Activated CD4-positive, alpha-beta T cell treated with anti-CD3 and anti-CD28 coated beads, Interleukin-2, amount 10 ng/mL, durations not matched to agents 24 days and 14 days (primary cell): ENCODE results near the gene KEAP1. TPM values are rescaled to one million over a fixed set of nuclear protein-coding genes. Genes with fewer than 3 reads are reported as not detected.

Experiments used
- DNase-seq: peaks from one replicate; pipeline ENCODE4 v3.0.0; 2022
- H3K27ac Mint-ChIP-seq: one replicate; pipeline ENCODE4 v1.8.0; 2022; ENCODE audit warnings: mild to moderate bottlenecking, mixed read lengths
- H3K27me3 Mint-ChIP-seq: one replicate; pipeline ENCODE4 v1.8.0; 2022; ENCODE audit warnings: mixed read lengths
- H3K36me3 Mint-ChIP-seq: one replicate; pipeline ENCODE4 v1.8.0; 2022; ENCODE audit warnings: low read depth, mild to moderate bottlenecking, mixed read lengths
- H3K4me1 Mint-ChIP-seq: one replicate; pipeline ENCODE4 v1.8.0; 2021; ENCODE audit warnings: mixed read lengths
- H3K4me3 Mint-ChIP-seq: one replicate; pipeline ENCODE4 v1.8.0; 2022; ENCODE audit warnings: mild to moderate bottlenecking, moderate library complexity, mixed read lengths
- H3K9me3 Mint-ChIP-seq: one replicate; pipeline ENCODE4 v1.8.0; 2021; ENCODE audit warnings: mixed read lengths
- intact Hi-C: fragments of 100-400 bp; cut with micrococcal nuclease; formaldehyde crosslinking; loops from one replicate; pipeline ENCODE4 v1.15.1; 2023
- total RNA-seq: library from RNA; stranded (reverse); gene quantifications from 2 replicates; pipeline ENCODE4 v1.2.3, GENCODE V29; 2022

The KEAP1 gene
- total RNA-seq, 1 donor from 2014 or later, result 82.1 TPM

DNA sequence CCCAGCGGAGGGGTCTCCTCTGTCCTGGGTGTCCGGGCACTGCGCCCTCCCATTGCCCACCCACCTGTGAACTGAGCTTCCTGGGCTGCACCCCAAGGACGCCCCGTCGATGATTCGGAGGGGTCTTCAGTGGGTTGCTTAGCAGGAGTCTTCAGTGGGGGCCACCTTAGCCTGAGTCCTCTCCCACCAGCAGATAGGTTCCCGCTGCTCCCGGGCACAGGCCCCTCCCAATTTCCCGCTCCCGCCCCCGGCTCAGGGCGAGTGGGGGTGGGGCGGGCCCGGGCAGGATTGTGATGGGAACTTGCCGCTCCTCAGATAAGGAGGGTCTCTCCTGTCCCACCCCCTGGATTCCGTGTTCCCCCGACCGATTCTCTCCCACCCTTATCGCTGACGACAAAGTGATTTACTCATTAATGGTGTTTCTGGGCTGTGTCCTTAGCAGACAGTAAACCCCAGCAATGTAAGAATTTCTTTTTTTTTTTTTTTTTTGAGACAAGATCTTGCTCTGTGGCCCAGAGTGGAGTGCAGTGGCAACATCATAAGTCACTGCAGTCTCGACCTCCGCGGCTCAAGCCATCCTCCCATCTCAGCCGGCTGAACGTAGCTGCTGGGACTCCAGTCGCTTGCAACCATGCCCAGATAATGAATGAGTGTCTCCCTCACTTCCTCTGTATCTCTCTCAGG is 14.7 kb upstream of the KEAP1 start:
- H3K36me3 Mint-ChIP-seq, result peaks cover 2% of the 10 kb centered on the region
- DNase-seq, result peak; percentile 66
- H3K9me3 Mint-ChIP-seq, result no peaks in the 10 kb centered on the region
- H3K4me1 Mint-ChIP-seq, result peaks cover 25% of the 10 kb centered on the region
- intact Hi-C loops, result no loop called here
- no peak overlapping the region for H3K27ac Mint-ChIP-seq
- peak overlapping the region; percentile 75 for H3K4me3 Mint-ChIP-seq
- H3K27me3 Mint-ChIP-seq, result peaks cover 64% of the 10 kb centered on the region

DNA sequence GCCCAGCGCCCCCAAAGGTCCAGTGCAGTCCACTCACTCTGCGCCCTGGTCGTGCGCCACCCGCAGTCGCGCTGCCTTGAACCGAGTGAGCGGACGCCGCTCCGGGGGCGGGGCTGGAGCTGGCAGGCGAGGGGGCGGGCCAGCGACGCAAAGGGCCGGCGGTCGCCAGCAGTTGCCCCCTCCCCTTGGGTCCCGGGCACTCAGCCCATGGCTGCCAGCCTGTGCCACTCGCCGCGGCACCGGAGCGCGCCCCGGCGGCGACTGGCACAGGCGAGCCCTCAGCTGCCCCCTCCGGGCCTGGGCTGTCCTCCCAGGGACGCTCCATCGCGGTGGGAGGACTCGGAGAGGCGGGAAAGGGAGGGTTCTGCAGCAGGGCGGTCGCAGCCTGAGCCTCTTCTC is 14.2 kb upstream of the KEAP1 start, which contains the start of gene S1PR5:
Gene S1PR5 (minus strand): TSS at position 87 of the 399 bp plus-strand sequence. CDS start 2,436 bp downstream, outside the sequence.
- peak; percentile 77 for DNase-seq
- intact Hi-C loops, result no loop called here
- peaks cover 25% of the 10 kb centered on the region for H3K4me1 Mint-ChIP-seq
- no peaks in the 10 kb centered on the region for H3K9me3 Mint-ChIP-seq
- peak within 1 kb of the TSS; percentile 75 for H3K4me3 Mint-ChIP-seq
- no peak within 1 kb of the TSS for H3K27ac Mint-ChIP-seq
- peaks cover 2% of the 10 kb centered on the region for H3K36me3 Mint-ChIP-seq
- H3K27me3 Mint-ChIP-seq, result peaks cover 64% of the 10 kb centered on the region

DNA sequence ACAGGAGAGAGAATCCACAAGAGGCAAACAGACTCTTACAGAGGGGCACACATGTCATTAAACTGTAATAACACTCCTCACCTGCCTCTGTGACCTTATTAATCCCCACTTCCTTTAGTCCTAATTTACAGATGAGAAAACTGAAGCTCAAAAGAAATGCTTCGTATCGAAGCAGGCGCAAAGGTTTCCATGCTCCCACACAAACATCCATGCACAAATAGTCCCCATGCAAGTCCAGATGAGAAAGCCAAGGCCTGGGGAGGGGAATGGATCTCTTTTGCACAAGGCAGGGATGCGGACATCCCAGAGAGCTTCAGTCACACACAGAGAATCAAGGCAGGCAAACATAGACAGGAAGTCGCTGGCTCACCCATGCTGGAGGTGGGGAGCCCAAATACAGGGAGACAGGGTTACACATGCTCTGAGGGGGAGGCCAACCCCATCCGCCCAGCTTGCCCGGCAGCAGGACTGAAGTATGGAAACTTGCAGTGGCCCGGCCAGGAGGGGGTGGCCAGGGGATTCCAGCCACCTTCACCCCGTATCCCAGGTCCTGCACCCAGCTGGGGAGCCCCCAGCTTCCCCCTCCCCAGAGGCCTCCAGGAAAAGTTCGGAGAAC is 13.6 kb upstream of the KEAP1 start:
- H3K4me1 Mint-ChIP-seq, result peaks cover 25% of the 10 kb centered on the region
- intact Hi-C loops, result no loop called here
- peaks cover 2% of the 10 kb centered on the region for H3K36me3 Mint-ChIP-seq
- no peak overlapping the region for H3K27ac Mint-ChIP-seq
- H3K4me3 Mint-ChIP-seq, result peak overlapping the region; percentile 58
- H3K9me3 Mint-ChIP-seq, result no peaks in the 10 kb centered on the region
- no peak for DNase-seq
- H3K27me3 Mint-ChIP-seq, result peaks cover 61% of the 10 kb centered on the region

DNA sequence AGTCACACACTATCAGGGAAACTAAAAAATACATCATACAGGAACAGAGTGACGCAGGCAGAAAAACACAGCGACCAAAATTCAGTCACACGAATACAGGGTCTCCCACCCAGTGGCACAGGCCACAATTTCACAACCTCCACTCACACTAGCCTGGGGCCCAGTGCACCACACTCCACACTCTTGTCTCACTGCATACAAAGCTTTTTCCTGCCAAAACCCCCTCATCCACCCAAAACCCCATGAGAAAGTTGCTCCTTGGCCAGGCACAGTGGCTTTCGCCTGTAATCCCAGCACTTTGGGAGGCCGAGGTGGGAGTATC is 12.9 kb upstream of the KEAP1 start:
- Mint-ChIP-seq H3K27ac (no peak overlapping the region), H3K4me1 (peaks cover 25% of the 10 kb centered on the region), H3K9me3 (no peaks in the 10 kb centered on the region), H3K4me3 (no peak overlapping the region), H3K27me3 (peaks cover 64% of the 10 kb centered on the region), H3K36me3 (peaks cover 2% of the 10 kb centered on the region)
- DNase-seq, result no peak
- intact Hi-C loops, result no loop called here

DNA sequence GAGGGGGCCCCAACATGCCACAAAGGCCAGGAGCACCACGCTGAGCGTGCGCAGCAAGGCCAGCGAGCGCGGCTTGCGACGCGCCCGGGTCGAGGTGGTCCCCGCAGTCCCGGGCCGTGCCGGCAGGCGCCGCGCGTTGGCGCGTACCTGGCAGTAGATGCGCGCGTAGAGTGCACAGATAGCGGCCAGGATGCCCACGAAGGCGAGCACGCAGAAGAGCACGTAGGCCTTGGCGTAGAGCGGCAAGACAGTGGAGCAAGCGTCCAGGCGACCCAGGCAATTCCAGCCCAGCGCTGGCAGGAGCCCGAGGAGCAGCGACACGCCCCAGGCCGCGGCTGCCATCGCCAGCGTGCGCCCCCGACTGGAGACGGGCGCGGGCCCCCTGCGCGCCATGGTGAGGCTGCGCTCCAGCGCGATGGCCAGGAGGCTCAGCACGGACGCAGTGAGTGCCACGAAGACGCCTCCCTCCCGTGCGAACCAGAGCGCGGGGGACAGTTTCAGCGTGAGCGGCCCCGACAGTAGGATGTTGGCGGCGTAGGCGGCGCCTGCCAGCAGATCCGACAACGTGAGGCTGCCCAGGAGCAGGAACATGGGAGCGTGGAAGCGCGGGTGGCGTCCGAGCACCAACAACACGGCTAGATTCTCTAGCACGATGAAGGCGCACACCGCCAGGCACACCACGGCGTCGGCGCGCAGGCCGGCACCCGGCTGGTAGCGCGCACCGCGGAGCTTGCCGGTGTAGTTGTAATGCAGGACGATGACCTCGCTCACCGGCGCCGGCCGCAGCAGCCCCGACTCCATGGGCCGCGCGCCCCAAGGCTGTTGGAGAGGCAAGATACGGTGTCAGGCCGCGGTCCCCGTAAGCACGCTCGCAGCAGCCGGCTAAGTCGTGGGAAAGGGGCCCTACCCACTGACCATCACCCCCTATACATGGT is 11.3 kb upstream of the KEAP1 start:
- DNase-seq, result peak; percentile 82
- no peak overlapping the region for H3K27ac Mint-ChIP-seq
- peaks cover 56% of the 10 kb centered on the region for H3K27me3 Mint-ChIP-seq
- no peaks in the 10 kb centered on the region for H3K9me3 Mint-ChIP-seq
- peaks cover 2% of the 10 kb centered on the region for H3K36me3 Mint-ChIP-seq
- peaks cover 27% of the 10 kb centered on the region for H3K4me1 Mint-ChIP-seq
- peak overlapping the region; percentile 71 for H3K4me3 Mint-ChIP-seq
- intact Hi-C loops, result loop anchor here (5.0 kb wide), 2 partner anchors 38 to 222 kb away; no protein-coding TSS in a partner anchor

DNA sequence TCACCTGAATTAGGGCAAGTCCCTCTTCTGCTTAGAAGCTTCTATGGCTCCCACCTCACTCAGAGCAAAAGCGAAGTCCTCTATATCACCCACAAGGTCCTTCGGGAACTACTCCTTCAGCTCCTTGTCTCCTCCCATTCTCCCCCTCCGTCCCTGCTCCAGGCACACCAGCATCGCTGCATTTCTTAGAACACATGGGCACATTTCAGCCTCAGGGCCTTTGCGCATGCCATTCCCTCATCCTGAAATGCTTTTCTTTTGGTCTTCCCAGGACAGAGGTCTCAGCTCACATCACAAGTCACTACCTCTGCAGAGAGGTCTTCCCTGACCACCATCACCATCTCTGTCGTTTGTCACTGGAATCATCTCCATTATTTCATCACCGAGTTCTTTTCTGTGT is 10.1 kb upstream of the KEAP1 start:
- peaks cover 24% of the 10 kb centered on the region for H3K4me1 Mint-ChIP-seq
- intact Hi-C loops, result loop anchor here (5.0 kb wide), 2 partner anchors 39 to 221 kb away; no protein-coding TSS in a partner anchor
- H3K9me3 Mint-ChIP-seq, result no peaks in the 10 kb centered on the region
- DNase-seq, result no peak
- peaks cover 2% of the 10 kb centered on the region for H3K36me3 Mint-ChIP-seq
- H3K27me3 Mint-ChIP-seq, result peaks cover 45% of the 10 kb centered on the region
- H3K4me3 Mint-ChIP-seq, result peak overlapping the region; percentile 0
- H3K27ac Mint-ChIP-seq, result no peak overlapping the region

DNA sequence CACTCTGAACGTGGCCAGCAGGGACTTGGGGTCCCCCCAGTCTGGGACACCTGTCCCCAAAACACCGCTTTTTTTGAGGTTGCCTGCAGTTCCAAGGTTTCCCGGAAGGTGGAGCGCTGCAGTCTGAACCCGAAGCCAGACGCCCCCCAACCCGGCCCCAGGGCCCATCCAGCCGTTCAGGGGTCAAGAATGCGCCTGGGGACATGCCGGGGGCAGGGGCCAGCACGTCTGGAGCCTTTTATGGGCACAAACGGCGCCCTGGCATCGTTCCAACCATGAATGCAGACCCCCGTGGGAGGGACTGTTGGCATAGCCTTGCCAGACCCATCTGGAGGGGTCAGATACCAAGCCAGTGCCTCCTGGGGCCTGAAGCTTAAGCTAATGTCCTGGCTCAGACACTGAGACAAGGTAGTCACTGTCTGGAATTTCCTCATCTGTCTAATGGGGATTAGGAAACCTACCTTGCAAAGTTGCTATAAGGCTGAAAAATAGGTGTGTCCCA is 7.2 kb upstream of the KEAP1 start:
- H3K27ac Mint-ChIP-seq, result no peak overlapping the region
- intact Hi-C loops, result loop anchor here (5.0 kb wide), 2 partner anchors 42 to 218 kb away; no protein-coding TSS in a partner anchor

DNA sequence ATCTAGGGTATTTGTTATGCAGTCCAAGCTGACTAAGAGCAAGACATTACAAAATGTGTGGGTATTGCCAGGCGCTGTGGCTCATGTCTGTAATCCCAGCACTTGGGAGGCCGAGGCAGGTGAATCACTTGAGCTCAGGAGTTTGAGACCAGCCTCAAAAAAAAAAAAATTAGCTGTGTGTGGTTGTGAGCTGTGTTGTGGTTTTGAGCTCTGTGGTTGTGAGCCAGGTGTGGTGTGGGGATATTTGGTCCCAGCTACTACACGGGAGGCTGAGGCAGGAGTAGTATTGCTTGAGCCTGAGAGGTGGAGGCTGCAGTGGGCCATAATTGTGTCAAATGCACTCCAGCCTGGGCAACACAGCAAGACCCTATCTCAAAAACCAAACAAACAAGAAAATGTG is 5.6 kb upstream of the KEAP1 start:
- peak overlapping the region; percentile 45 for H3K27ac Mint-ChIP-seq
- H3K36me3 Mint-ChIP-seq, result no peaks in the 10 kb centered on the region
- intact Hi-C loops, result loop anchor here (5.0 kb wide), 2 partner anchors 59 to 189 kb away; partner anchors contain the start of genes CDKN2D and KRI1
- peak; percentile 74 for DNase-seq
- H3K4me3 Mint-ChIP-seq, result no peak overlapping the region
- peaks cover 20% of the 10 kb centered on the region for H3K4me1 Mint-ChIP-seq
- H3K27me3 Mint-ChIP-seq, result peaks cover 15% of the 10 kb centered on the region
- no peaks in the 10 kb centered on the region for H3K9me3 Mint-ChIP-seq

More for the DNA sequence above, 7.2 kb upstream of the KEAP1 start:
- DNase-seq, result peak; percentile 92
- H3K4me3 Mint-ChIP-seq, result no peak overlapping the region
- peaks cover 26% of the 10 kb centered on the region for H3K27me3 Mint-ChIP-seq
- peaks cover 22% of the 10 kb centered on the region for H3K4me1 Mint-ChIP-seq
- H3K9me3 Mint-ChIP-seq, result no peaks in the 10 kb centered on the region
- no peaks in the 10 kb centered on the region for H3K36me3 Mint-ChIP-seq

DNA sequence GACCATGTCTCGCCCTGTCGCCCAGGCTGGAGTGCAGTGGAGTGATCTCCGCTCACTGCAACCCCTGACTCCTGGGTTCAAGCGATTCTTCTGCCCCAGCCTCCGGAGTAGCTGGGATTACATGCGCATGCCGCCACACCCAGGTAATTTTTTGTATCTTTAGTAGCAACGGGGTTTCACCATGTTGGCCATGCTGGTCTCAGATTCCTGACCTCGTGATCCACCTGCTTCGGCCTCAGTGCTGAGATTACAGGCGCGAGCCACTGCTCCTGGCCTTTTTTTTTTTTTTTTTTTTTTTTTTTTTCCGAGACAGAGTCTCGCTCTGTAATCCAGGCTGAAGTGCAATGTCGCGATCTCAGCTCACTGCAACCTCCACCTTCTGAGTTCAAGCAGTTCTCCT is 4.9 kb upstream of the KEAP1 start:
- no peaks in the 10 kb centered on the region for H3K9me3 Mint-ChIP-seq
- H3K4me3 Mint-ChIP-seq, result no peak overlapping the region
- peaks cover 8% of the 10 kb centered on the region for H3K27me3 Mint-ChIP-seq
- no peaks in the 10 kb centered on the region for H3K36me3 Mint-ChIP-seq
- DNase-seq, result no peak
- intact Hi-C loops, result loop anchor here (5.0 kb wide), 2 partner anchors 59 to 189 kb away; partner anchors contain the start of genes CDKN2D and KRI1
- H3K4me1 Mint-ChIP-seq, result peaks cover 21% of the 10 kb centered on the region
- no peak overlapping the region for H3K27ac Mint-ChIP-seq

DNA sequence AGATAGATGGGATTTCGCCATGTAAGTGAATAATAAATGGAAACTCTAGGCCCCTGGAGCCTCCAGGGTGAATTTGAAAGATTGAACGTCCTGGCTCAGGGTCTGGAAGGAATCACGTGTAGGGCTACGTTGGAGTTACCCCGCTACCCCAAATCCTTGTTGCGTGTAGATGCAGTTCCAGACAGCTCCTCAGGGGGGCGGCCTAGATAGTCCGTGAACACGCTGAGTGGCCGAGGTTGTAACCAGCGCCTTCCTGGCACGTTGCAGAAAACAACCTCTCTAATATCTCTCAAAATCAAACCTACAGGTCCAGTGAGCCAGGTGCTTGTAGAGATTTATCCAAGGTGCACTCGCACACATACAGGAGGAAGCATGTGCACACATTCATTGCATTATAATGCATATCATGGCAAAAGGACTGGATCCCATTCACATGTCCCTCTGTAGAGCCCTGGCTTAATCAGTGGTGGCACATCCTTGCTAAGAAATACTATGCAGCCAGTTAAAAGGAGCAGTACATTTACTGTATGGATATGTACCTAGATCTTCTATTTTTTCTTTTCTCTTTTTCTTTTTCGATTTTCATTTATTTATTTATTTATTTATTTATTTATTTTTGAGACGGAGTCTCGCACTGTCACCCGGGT is 2.5 kb upstream of the KEAP1 start:
- H3K4me3 Mint-ChIP-seq, result no peak overlapping the region
- H3K27ac Mint-ChIP-seq, result peak overlapping the region; percentile 52
- H3K4me1 Mint-ChIP-seq, result peaks cover 28% of the 10 kb centered on the region
- intact Hi-C loops, result loop anchor here (5.0 kb wide), 2 partner anchors 62 to 192 kb away; partner anchors contain the start of genes CDKN2D and KRI1
- peaks cover 2% of the 10 kb centered on the region for H3K27me3 Mint-ChIP-seq
- peak; percentile 95 for DNase-seq
- peaks cover 6% of the 10 kb centered on the region for H3K36me3 Mint-ChIP-seq
- H3K9me3 Mint-ChIP-seq, result no peaks in the 10 kb centered on the region

DNA sequence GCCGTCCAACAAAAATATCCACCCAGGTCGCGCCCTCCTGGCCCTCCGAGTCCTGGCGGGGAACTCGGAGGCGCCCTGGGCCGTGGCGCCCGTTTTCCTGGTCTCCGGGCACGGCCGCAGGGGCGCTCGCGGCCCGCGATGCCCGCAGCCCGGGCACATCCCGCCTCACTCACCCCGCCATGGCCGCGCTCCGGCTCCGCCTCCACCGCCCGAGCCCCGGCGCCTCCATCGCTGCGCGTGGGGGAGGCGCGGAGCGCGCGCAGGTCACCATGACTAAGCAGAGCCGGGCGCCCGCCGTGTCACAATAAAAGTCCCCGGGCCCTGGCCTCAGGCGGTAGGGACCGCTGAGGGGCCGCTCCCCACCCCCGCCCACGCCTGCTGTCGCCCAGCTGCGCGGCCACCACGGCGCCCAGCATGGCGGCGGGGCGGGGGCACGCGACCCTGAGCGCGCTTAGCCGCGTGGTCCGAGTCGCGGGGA is 593 bp downstream of the KEAP1 start:
- Mint-ChIP-seq H3K4me3 (peak overlapping the region; percentile 88), H3K27ac (peak overlapping the region; percentile 86), H3K36me3 (peaks cover 26% of the 10 kb centered on the region), H3K4me1 (peaks cover 37% of the 10 kb centered on the region), H3K27me3 (no peaks in the 10 kb centered on the region), H3K9me3 (no peaks in the 10 kb centered on the region)
- peak; percentile 98 for DNase-seq
- intact Hi-C loops, result loop anchor here (2.0 kb wide), 2 partner anchors 82 to 152 kb away; partner anchors contain the start of genes ILF3 and PDE4A

DNA sequence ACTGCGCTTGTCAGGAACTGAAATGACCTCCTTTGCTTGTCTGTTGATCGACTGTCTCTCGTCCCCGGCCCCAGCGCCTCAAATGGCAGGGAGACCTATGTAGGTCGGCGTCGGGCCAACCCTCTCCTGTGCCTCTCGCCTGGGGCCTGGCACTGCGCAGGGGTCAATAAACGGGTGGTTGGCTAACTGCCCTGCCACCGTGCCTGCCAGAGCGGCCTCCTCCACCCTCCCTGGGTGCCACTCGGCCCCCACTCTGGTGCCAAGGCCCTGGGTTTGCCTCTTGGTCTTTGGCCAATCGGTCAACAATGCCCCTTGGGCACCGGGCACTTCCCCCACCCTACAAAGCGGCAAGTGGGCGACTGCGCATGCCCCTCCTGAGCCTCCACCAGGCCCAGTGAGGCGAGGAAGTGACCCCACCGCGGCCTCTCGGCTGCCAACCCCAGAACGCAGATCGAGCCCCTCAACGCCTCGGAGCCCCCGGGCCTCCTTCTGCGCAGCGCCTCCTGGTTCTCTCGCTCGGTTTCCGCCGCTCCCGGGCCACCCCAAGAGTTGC is 1.1 kb downstream of the KEAP1 start:
- peaks cover 41% of the 10 kb centered on the region for H3K4me1 Mint-ChIP-seq
- peak; percentile 81 for DNase-seq

More for the DNA sequence above, 1.1 kb downstream of the KEAP1 start:
- Mint-ChIP-seq H3K36me3 (peaks cover 30% of the 10 kb centered on the region), H3K27me3 (no peaks in the 10 kb centered on the region), H3K9me3 (no peaks in the 10 kb centered on the region), H3K27ac (peak overlapping the region; percentile 86), H3K4me3 (peak overlapping the region; percentile 88)
- intact Hi-C loops, result loop anchor here (2.0 kb wide), 2 partner anchors 81 to 153 kb away; partner anchors contain the start of genes ILF3 and PDE4A
